Activated T-cell treated with anti-CD3 and anti-CD28 coated beads, Interleukin-2, amount 50 U/mL, for 24 hours (primary cell): ENCODE data around the gene P2RY2.
A peak's percentile ranks its signal among the peaks of the same experiment; 100 is the strongest.
"Not testable (repeated sequence)": the region's sequence is repeated elsewhere in the genome, so short reads cannot be mapped to it uniquely, and the experiment has no call there.

Experiments used
- DNase-seq: peaks from one replicate; pipeline ENCODE4 v3.0.0-alpha.2; 2020
- H3K27ac Mint-ChIP-seq: 2 replicates; pipeline ENCODE4 v1.8.0; 2020; ENCODE audit warnings: mild to moderate bottlenecking, mixed read lengths
- H3K27me3 Mint-ChIP-seq: 2 replicates; pipeline ENCODE4 v1.8.0; 2020; ENCODE audit warnings: mixed read lengths
- H3K36me3 Mint-ChIP-seq: 2 replicates; pipeline ENCODE4 v1.8.0; 2020; ENCODE audit warnings: low read depth, mixed read lengths
- H3K4me1 Mint-ChIP-seq: 2 replicates; pipeline ENCODE4 v1.8.0; 2020; ENCODE audit warnings: low read depth, mixed read lengths
- H3K4me3 Mint-ChIP-seq: 2 replicates; pipeline ENCODE4 v1.8.0; 2020; ENCODE audit warnings: mild to moderate bottlenecking, moderate library complexity, mixed read lengths
- H3K9me3 Mint-ChIP-seq: 2 replicates; pipeline ENCODE4 v1.8.0; 2020; ENCODE audit warnings: mixed read lengths

P2RY2 gene

DNA sequence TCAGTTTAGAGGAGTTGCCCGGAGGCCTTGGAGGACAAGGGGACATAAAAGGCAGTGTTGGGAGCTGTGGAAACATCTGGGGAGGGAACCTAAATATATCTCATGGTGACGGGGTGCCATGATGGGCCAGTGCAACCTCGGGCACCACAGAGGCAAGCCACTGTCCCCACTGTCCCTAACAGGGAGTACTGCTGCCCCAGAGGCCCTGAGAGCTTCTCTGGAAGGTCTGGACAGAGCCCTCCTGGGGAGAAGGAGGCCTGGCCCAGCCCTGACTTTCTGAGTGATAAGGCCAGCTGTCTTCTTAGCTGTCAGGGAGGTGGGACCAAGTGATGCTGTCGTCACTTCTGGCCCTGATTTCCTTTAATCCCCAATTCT is 48.6 kb downstream of the P2RY2 start:
- peak; percentile 11 for DNase-seq
- no peaks in the 10 kb centered on the region for H3K9me3 Mint-ChIP-seq
- H3K27ac Mint-ChIP-seq = no peak overlapping the region
- no peaks in the 10 kb centered on the region for H3K4me1 Mint-ChIP-seq
- H3K4me3 Mint-ChIP-seq = no peak overlapping the region
- no peaks in the 10 kb centered on the region for H3K36me3 Mint-ChIP-seq
- peaks cover 27% of the 10 kb centered on the region for H3K27me3 Mint-ChIP-seq

DNA sequence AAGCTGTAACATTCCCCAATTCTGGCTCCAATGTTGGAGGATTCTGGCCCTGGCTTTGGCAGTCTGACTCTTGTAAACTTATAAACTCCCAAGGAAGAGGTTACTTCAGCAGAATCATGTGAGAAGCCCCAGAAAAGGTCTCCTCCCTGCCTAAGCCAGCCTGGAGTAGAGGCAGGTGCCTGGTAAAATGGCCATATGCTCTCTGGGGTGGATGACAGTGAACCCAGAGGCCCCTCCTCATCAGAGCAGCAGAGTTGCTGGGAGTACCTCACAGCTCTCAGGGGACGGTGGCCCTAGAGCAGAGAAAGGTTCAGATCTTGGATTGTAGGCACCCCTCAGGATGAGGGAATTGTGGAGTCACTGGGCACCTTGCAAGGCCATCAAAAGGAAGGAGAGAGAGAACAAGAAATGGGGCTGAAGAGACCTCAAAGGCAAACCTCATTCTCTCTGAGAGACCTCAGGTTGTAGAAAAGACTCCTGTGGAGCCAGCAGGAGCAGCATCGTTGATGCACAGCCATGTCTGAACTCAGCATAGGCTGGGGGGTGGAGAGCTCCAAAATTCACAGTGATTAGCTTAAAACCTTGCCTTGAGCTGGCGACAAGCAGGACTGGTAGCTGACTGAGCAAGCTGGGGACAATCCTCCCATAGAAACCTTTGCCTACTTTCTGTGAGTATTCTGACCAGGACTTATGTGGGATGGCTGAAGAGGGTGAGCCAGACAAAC is 49.2 kb downstream of the P2RY2 start:
- Mint-ChIP-seq H3K4me1 (no peaks in the 10 kb centered on the region), H3K9me3 (no peaks in the 10 kb centered on the region), H3K27me3 (peaks cover 24% of the 10 kb centered on the region), H3K4me3 (no peak overlapping the region), H3K27ac (no peak overlapping the region), H3K36me3 (no peaks in the 10 kb centered on the region)
- DNase-seq = peak; percentile 15

DNA sequence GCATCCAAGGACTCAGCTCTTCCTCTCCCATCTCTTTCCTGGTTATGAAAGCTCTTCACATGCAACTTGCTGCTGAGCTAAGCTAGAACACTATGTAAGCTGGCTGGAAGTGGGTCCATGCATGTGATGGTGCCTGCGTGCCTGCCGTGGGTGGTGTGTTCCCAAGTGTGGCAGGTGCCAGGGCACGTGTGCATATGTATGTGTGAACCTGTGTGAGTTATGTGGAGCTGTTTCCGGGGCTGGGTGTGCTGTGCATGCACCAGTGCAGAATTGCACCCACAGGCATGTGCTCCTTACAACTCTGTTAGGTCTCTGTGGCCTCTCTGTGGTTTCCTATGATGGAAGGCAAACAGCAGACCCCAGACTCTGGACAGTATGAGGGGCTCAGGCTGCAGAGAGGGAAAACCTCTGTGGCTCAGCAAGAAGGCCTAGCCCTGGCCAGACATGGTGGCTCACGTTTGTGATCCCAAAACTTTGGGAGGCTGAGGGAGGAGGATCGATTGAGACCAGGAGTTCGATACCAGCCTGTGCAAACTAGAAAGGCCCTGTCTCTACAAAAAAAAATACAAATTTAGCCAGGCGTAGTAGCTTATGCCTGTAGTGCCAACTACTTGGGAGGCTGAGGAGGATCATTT is 49.9 kb downstream of the P2RY2 start:
- no peak overlapping the region for H3K27ac Mint-ChIP-seq
- no peaks in the 10 kb centered on the region for H3K4me1 Mint-ChIP-seq
- H3K27me3 Mint-ChIP-seq = peaks cover 21% of the 10 kb centered on the region
- DNase-seq = peak; percentile 20
- no peaks in the 10 kb centered on the region for H3K9me3 Mint-ChIP-seq
- no peak overlapping the region for H3K4me3 Mint-ChIP-seq
- H3K36me3 Mint-ChIP-seq = no peaks in the 10 kb centered on the region

DNA sequence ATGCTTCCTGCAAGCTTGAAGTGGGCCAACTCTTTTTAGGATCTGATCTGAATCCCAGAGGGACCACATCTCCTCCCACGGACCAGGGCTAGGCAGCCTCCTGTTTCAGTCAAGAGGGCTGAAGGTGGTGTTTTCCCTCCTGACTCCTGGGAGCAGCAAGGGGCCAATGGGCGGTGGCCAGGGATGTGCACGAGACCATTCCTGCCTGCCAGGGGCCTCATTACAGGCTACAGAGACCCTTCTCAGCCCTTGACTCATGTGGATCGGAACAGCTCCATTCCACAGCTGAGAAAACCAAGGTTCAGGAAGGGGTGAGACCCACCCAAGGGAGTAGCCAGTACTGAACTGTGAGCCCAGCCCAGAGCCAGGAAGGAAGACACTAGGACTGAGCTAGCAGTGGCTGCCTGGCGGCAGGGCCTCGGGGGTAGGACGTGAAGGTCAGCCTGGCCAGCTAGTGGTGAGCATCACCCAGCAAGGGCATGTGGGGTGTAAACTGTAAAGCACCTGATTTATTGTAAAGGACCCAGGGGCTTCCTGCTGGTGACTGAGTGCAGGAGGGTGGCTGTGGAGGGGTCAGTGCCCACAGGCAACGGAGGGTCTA is 50.7 kb downstream of the P2RY2 start:
- no peak overlapping the region for H3K4me3 Mint-ChIP-seq
- no peaks in the 10 kb centered on the region for H3K4me1 Mint-ChIP-seq
- H3K27me3 Mint-ChIP-seq = peaks cover 14% of the 10 kb centered on the region
- no peaks in the 10 kb centered on the region for H3K36me3 Mint-ChIP-seq
- no peaks in the 10 kb centered on the region for H3K9me3 Mint-ChIP-seq
- H3K27ac Mint-ChIP-seq = no peak overlapping the region
- DNase-seq = peak; percentile 22

DNA sequence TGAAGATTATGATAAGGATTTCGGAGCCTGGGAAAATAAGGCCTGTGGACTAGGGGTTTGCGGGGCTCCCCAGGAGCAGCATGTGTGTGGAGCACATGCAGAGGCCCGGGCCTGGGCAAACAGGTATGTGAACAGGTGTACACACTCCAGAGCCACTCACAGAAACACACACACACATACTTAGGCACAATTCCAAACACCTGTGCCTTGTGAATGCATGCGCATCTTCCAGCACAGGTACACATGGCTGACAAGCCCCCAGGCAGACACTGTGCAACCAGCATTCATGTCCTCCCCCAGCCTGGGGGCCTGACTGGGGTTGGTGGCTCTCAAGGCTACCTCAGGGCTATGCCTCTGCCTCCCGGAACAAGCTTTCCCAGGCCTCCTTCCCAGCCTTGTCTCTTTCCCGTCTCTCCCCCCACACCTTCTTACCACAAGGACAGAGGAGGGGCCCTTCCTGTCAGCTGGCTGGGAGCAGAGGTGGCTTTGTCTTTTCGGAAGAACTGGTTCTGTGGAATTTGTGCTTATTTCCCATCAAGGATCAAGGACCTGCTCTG is 51.5 kb downstream of the P2RY2 start:
- Mint-ChIP-seq H3K27ac (no peak overlapping the region), H3K27me3 (peaks cover 8% of the 10 kb centered on the region), H3K4me3 (no peak overlapping the region), H3K9me3 (no peaks in the 10 kb centered on the region), H3K36me3 (no peaks in the 10 kb centered on the region), H3K4me1 (no peaks in the 10 kb centered on the region)
- peak; percentile 12 for DNase-seq

DNA sequence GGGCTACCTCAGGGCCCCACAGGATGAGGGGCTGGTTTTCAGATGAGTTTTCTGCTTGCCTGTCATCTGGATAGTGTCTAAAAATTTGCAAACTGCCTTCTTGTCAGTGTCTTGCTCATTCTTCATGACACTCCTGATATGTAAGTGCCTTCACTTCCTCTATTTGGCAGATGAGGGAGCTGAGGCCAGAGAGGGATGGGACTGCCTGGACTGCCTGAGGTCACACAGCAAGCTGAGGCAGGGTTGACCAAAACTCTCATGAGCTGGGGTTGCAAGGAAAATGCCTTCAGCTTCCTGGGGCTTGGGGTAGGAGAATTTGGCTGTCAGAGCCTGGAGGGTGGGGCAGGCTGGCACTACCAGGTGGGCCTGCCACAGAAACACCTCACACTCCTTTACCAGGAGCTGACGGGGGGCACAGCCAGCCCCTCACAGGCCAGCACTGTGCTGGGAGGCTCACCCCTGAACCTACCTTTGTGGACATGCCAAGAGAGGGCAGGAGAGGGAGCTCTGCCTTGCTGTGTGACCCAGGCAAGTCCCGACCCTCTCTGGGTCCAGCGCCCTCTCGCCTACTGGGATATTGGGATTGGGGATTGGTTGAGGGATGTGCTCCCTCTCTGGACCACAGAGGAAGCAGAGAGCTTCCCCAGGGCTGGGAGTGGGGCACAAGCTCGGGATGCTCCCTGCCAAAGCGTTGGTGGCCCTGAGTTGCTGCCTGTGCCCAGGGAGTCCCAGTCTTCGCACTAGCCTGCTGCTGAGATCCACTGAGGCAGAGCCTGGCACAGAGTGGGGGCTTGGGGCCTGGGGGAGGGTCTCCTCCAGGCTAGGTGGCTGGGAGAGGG is 52.2 kb downstream of the P2RY2 start:
- no peaks in the 10 kb centered on the region for H3K4me1 Mint-ChIP-seq
- no peaks in the 10 kb centered on the region for H3K36me3 Mint-ChIP-seq
- peaks cover 1% of the 10 kb centered on the region for H3K27me3 Mint-ChIP-seq
- DNase-seq = peak; percentile 17
- no peaks in the 10 kb centered on the region for H3K9me3 Mint-ChIP-seq
- H3K27ac Mint-ChIP-seq = no peak overlapping the region
- H3K4me3 Mint-ChIP-seq = no peak overlapping the region

DNA sequence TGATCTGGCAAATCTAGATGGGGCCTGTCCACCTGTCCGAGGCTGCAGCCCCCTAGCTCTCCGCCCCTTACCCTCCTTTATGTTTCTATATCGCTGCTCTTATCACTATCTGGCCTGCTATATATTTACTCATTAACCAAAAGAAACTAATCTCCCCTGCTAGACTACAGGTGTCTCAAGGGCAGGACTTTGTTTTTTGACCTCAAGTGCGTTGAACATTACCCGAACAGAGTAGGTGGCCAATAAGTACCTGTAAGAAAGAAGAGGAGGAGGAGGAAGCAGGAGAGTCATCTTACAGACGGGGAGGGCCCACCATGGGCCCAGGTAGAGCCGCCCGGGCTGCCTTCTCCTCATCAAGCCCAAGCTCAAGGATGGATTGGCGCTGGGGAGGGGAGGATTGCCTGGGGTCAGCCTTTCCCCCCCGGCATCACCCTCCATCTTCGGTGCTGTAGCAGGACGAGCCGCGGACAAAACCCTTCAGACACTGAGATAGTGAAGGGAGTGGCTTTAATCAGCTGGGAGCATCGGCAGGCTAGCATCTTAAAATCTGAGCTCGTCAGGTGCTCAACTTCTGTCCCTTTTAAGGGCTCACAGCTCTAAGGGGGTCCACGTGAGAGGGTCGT is 52.9 kb downstream of the P2RY2 start:
- Mint-ChIP-seq H3K27me3 (no peaks in the 10 kb centered on the region), H3K36me3 (no peaks in the 10 kb centered on the region), H3K9me3 (no peaks in the 10 kb centered on the region), H3K4me1 (no peaks in the 10 kb centered on the region), H3K4me3 (no peak overlapping the region), H3K27ac (no peak overlapping the region)
- DNase-seq = peak; percentile 11

DNA sequence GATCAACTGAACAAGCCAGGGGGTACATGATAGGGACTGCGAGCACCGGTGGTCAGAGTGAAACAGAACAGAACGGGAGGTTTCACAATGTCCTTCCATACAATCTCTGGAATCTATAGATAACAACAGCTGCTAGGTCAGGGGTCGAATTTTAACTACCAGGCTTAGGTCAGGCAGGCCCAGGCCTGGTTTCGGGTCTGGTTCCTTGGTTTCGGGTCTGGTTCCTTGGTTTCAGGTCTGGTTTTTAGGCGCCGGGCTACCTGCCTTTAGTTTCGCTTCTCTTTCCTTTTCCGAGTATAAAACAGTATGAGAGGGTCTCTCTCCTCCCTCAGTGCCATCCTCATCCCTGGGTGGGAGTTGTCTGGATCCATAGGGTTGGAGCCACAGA is 53.4 kb downstream of the P2RY2 start:
- not testable (repeated sequence) for H3K9me3 Mint-ChIP-seq, DNase-seq, H3K27ac Mint-ChIP-seq, H3K4me1 Mint-ChIP-seq, H3K27me3 Mint-ChIP-seq, H3K36me3 Mint-ChIP-seq, H3K4me3 Mint-ChIP-seq

DNA sequence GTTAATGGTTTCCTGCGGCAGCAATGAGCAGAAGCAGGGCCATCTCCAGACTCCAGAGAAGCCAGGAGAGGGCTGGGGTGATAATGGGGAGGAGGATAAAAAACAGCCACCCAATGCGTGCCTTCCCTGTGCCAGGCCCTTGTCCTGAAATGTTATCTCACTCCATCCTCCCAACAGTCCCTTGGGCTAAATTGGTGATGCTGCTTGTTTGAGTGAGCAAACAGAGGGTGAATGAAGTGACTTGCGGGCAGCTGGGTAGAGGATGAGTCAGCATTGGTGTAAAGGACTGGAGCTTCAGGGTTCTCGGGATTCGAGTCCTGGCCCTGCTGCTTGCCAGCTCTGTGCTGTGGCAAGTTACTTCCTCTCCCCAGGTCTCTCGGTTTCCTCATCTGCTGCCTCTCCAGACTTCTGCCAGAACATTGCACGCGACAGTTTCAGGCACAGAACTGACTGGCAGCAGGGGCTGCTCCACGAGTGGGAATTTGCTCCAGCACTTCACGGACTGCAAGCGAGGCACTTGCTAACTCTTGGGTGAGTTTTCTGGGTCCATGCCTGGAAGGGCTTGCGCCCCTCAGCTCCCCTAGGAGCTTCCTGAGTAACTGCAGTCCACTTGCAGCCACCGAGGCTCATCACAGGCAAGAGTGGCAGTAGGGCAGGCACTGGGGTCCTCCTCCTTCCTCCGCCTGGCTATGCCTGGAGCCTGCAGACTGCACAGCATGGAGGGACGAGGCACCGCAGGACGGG is 54.0 kb downstream of the P2RY2 start, which contains the start of gene P2RY6:
Gene P2RY6, plus strand, starts transcription at position 403 of the 744 bp plus-strand sequence. CDS start 24,181 bp downstream, outside the sequence.
- peak; percentile 19 for DNase-seq
- no peaks in the 10 kb centered on the region for H3K9me3 Mint-ChIP-seq
- H3K27ac Mint-ChIP-seq = no peak within 1 kb of the TSS
- no peaks in the 10 kb centered on the region for H3K36me3 Mint-ChIP-seq
- no peaks in the 10 kb centered on the region for H3K27me3 Mint-ChIP-seq
- no peaks in the 10 kb centered on the region for H3K4me1 Mint-ChIP-seq
- no peak within 1 kb of the TSS for H3K4me3 Mint-ChIP-seq

DNA sequence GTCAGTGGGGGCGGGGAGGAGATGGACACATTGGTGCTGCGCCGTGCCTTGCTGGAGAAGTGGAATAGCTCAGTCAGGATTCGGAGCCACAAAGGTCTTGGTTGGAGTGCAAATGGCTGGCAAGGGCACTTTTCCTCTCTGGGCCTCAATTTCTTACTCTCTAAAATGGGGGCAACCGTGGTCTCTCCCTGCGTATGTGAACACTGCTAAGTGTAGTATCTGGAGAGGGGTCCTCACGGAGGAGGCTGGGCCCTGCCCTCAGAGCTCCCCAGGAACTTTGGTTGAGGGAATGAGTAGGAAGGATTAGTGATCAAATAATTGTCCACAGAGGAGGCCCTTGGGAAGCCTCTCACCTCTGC is 54.6 kb downstream of the P2RY2 start:
- Mint-ChIP-seq H3K27me3 (no peaks in the 10 kb centered on the region), H3K4me3 (no peak overlapping the region), H3K27ac (no peak overlapping the region), H3K4me1 (no peaks in the 10 kb centered on the region), H3K36me3 (no peaks in the 10 kb centered on the region), H3K9me3 (no peaks in the 10 kb centered on the region)
- no peak for DNase-seq

DNA sequence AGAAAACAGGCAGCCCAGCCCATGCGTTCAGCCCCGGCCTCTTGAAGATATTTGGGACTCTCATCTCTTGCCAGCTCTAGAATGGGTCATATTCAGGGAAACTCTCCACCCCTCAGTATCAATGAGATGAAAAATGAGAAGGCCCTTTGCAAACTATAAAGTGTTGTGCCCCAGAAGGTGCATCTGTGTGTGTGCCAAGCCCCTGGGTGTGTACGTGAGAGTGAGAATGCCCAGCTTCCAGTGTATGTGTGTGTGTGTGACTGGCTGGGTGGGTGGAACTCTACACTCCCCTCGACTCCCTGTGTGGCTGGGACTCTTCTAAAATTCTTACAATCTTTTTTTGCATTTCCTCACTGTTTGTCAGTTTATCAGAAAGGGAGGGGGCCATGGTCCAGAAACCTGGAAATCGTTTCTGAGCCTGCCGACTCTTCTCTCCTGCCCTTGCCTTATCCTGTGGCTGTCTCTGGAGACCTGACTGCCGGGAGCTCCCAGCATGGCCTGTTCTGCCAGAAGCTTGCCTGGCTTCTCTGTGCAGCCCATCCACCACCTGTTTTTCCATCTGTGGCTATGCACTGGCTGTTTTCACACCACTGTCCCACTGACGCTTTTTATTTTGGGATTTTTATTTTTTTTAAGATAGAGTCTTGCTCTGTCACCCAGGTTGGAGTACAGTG is 55.3 kb downstream of the P2RY2 start:
- Mint-ChIP-seq H3K27me3 (no peaks in the 10 kb centered on the region), H3K4me3 (no peak overlapping the region)

DNA sequence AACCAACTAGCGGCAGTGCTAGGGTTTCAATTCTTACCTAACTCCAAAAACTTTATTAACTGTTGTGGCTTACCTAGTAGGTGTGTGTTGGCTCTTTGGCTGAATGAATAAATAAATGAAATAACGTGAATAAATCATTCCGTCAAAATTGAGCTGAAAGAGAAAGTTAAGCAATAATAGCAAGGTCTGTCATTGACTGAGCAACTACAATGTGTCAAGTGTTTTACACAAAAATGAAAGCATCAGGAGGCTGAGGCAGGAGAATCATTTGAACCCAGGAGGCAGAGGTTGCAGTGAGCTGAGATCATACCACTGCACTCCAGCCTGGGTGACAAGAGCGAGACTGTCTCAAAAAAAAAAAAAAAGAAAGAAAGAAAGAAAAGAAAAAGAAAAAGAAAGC is 56.1 kb downstream of the P2RY2 start:
- H3K4me3 Mint-ChIP-seq, H3K36me3 Mint-ChIP-seq, H3K27ac Mint-ChIP-seq, H3K4me1 Mint-ChIP-seq, H3K27me3 Mint-ChIP-seq, H3K9me3 Mint-ChIP-seq, DNase-seq: not testable (repeated sequence)

More for the DNA sequence above, 55.3 kb downstream of the P2RY2 start:
- H3K36me3 Mint-ChIP-seq = no peaks in the 10 kb centered on the region
- no peak overlapping the region for H3K27ac Mint-ChIP-seq
- DNase-seq = no peak
- H3K9me3 Mint-ChIP-seq = no peaks in the 10 kb centered on the region
- no peaks in the 10 kb centered on the region for H3K4me1 Mint-ChIP-seq

DNA sequence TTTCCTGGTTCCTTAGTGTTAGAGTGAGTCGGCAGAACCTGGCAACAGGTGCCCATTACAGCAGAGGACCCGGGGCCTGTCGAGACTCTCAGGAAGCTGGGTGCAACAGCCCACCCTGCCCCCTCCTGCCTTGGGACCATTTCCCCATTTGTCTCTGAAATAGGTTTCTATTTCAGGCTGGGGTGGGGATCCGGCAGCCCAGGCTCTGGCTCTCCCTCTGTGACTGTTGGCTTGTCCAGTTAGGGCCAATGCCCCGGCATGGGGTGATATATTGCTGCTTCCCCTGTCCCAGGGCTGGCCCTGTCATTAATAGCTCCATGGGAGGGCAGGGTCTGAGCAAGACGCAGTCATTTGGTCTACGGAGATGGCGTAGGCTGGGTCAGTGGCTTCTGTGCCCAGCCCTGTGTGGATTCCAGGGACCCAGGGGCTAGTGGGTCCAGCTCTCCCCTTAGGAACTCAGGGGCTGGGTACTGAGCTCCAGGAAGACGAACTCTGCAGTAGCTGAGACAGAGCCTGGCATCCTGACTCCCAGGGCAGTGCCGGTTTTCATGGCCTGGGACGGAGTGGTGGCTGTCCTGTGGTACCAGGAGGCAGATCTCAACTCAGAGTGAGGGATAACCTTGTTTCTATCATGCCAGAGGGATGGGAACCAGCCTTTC is 56.8 kb downstream of the P2RY2 start:
- Mint-ChIP-seq H3K36me3 (no peaks in the 10 kb centered on the region), H3K27ac (no peak overlapping the region), H3K9me3 (no peaks in the 10 kb centered on the region), H3K4me1 (no peaks in the 10 kb centered on the region), H3K27me3 (no peaks in the 10 kb centered on the region), H3K4me3 (no peak overlapping the region)
- no peak for DNase-seq
